Esophagus squamous epithelium (tissue), 5 donors: ENCODE results near the gene SLC25A13. TPM values are rescaled to one million over a fixed set of nuclear protein-coding genes. Genes with fewer than 3 reads are reported as not detected.
"Not testable (repeated sequence)": the region's sequence is repeated elsewhere in the genome, so short reads cannot be mapped to it uniquely, and the experiment has no call there.

Experiments
- DNase-seq: peaks from one replicate; lab custom pipeline; 2025; lab: John Stamatoyannopoulos, UW
- H3K27ac ChIP-seq, 4 donors: fragments of 200-600 bp; sonication (generic); one replicate each; pipeline ENCODE4 v1.5.1; 2016 to 2019; ENCODE audit warnings: mild to moderate bottlenecking in 1 of 4
- H3K27me3 ChIP-seq, 4 donors: fragments of 200-600 bp; sonication (generic); 1 replicate in 3 of 4; 2 replicates in 1 of 4; pipeline versions ENCODE4 v1.5.1 to v1.6.0; 2017 to 2021; ENCODE audit warnings: antibody characterized with exemption in 1 of 4
- H3K36me3 ChIP-seq, 3 donors: fragments of 200-600 bp; sonication (generic); one replicate each; pipeline ENCODE4 v1.5.1; 2016 to 2019
- H3K4me1 ChIP-seq, 3 donors: fragments of 200-600 bp; sonication (generic); one replicate each; pipeline ENCODE4 v1.5.1; 2017 to 2019
- H3K4me3 ChIP-seq, 4 donors: fragments of 200-600 bp; sonication (generic); 1 replicate in 3 of 4; 2 replicates in 1 of 4; pipeline ENCODE4 v1.5.1; 2016 to 2019; ENCODE audit warnings: mild to moderate bottlenecking in 2 of 4, moderate library complexity in 1 of 4
- H3K9me3 ChIP-seq, 3 donors: fragments of 200-600 bp; sonication (generic); one replicate each; pipeline ENCODE4 v1.5.1; 2016 to 2019
- CTCF ChIP-seq, 6 experiments: fragments of 450-650 bp in 4 of 6; fragments of 200-600 bp in 2 of 6; sonication (generic) in 2 of 6; IDR thresholded peaks; one replicate each; pipeline ENCODE4 v1.5.1; 2016 to 2019; ENCODE audit warnings: antibody characterized with exemption in 6 of 6, mild to moderate bottlenecking in 4 of 6, moderate library complexity in 4 of 6
- POLR2A ChIP-seq, 4 donors: fragments of 450-650 bp; IDR thresholded peaks; one replicate each; pipeline ENCODE4 v1.6.1; 2017; ENCODE audit warnings: antibody characterized with exemption in 4 of 4, mild to moderate bottlenecking in 4 of 4, moderate library complexity in 3 of 4
- WGBS, 2 donors: methylation state at CpG; one replicate each; pipeline ENCODE4 v1.1.5; 2018; 5-methylcytosine and 5-hydroxymethylcytosine counted together
- intact Hi-C: fragments of 100-400 bp; cut with DNase I; formaldehyde crosslinking; loops from one replicate; pipeline ENCODE4 v1.15.0; 2022
- total RNA-seq, 4 donors: library from RNA; depleted of rRNA; stranded (reverse); fragments of >200 nt; gene quantifications; one replicate each; pipeline ENCODE4 v1.1.0, GENCODE V29; 2016
- donor health status: DM: yes; HTN: yes; CAD: no.

Gene SLC25A13
- 10 to 100 TPM; 12.7 to 37.3 (median 23.0) TPM for total RNA-seq

GRCh38 chr7:96321658-96322372 lies at the start of gene SLC25A13:
TSS of gene SLC25A13 (minus strand) at chr7:96322098. CDS start at chr7:96321956, 142 bp downstream.
- DNase-seq, result peak; percentile 50
- Histone ChIP-seq H3K4me3 (peak within 1 kb of the TSS; percentile 73 to 93 (median 91)), H3K9me3 (no peaks in the 10 kb centered on the region), H3K27me3 (no peaks in the 10 kb centered on the region), H3K4me1 (peaks cover 16 to 35% (median 20%) of the 10 kb centered on the region in 3 donors), H3K27ac (peak within 1 kb of the TSS; percentile 96 to 98 (median 98)), H3K36me3 (no peaks in the 10 kb centered on the region)
- WGBS, 2 donors, result 7% methylated on average over 3 of the region's 66 CpGs; no CpG with 5 or more reads in 1 of the 2 donors
- peak in 2 of 4 donors; percentile 46 to 72 for TF ChIP-seq POLR2A (IDR thresholded peaks at IDR 0.05)
- TF ChIP-seq CTCF (IDR thresholded peaks at IDR 0.05), result peak in 1 of 6 experiments; percentile 4
- intact Hi-C loops, result no loop called here

- H3K4me1 ChIP-seq, H3K4me3 ChIP-seq, intact Hi-C loops, DNase-seq, H3K27ac ChIP-seq, H3K36me3 ChIP-seq, H3K27me3 ChIP-seq, H3K9me3 ChIP-seq: not testable (repeated sequence)
- 87 to 93% methylated on average over 2 of the region's 2 CpGs for WGBS, 2 donors
These were observed 44.0 kb upstream of the SLC25A13 start for GRCh38 chr7:96365916-96366315.

- H3K9me3 ChIP-seq, result no peaks in the 10 kb centered on the region
- H3K27me3 ChIP-seq, result no peaks in the 10 kb centered on the region
- TF ChIP-seq POLR2A (IDR thresholded peaks at IDR 0.05) (no peak), CTCF (IDR thresholded peaks at IDR 0.05) (no peak)
- DNase-seq, result no peak
- no peak overlapping the region for H3K4me3 ChIP-seq
- no peaks in the 10 kb centered on the region for H3K4me1 ChIP-seq
- H3K27ac ChIP-seq, result no peak overlapping the region
- no peaks in the 10 kb centered on the region for H3K36me3 ChIP-seq
- 76 to 87% methylated on average over 7 of the region's 7 CpGs for WGBS, 2 donors
- intact Hi-C loops, result no loop called here
These were observed 39.4 kb upstream of the SLC25A13 start for GRCh38 chr7:96361116-96361857.

GRCh38 chr7:96359876-96360275 lies 38.0 kb upstream of the SLC25A13 start:
- Histone ChIP-seq H3K9me3 (no peaks in the 10 kb centered on the region), H3K27ac (no peak overlapping the region), H3K36me3 (no peaks in the 10 kb centered on the region), H3K4me1 (no peaks in the 10 kb centered on the region), H3K27me3 (no peaks in the 10 kb centered on the region), H3K4me3 (no peak overlapping the region)
- TF ChIP-seq POLR2A (IDR thresholded peaks at IDR 0.05) (no peak), CTCF (IDR thresholded peaks at IDR 0.05) (no peak)
- intact Hi-C loops, result no loop called here
- 87 to 89% methylated on average over 2 of the region's 2 CpGs for WGBS, 2 donors
- no peak for DNase-seq

- H3K27me3 ChIP-seq, H3K36me3 ChIP-seq, H3K9me3 ChIP-seq, DNase-seq, H3K4me3 ChIP-seq, H3K27ac ChIP-seq, intact Hi-C loops, H3K4me1 ChIP-seq: not testable (repeated sequence)
- WGBS, 2 donors, result 92 to 98% methylated on average over 19 to 20 of the region's 25 CpGs
These were observed 36.5 kb upstream of the SLC25A13 start for GRCh38 chr7:96358236-96358971.
